ENCODE data around the gene BCL11B.

BCL11B gene

GRCh38 chr14:99271951-99272631 lies at the start of gene BCL11B:
Gene BCL11B, minus strand, starts transcription at chr14:99272197. Its CDS starts 979 bp downstream, at chr14:99271218.
- peak; percentile 89 for DNase-seq

- DNase-seq, result no peak
Observed at GRCh38 chr14:99321236-99321925, 49.4 kb upstream of the BCL11B start.

GRCh38 chr14:99320621-99321235 lies 48.7 kb upstream of the BCL11B start:
- no peak for DNase-seq

GRCh38 chr14:99320105-99320572 lies 48.1 kb upstream of the BCL11B start:
- DNase-seq, result peak; percentile 72

GRCh38 chr14:99318959-99319295 lies 46.9 kb upstream of the BCL11B start:
- no peak for DNase-seq

- DNase-seq, result no peak
Observed at GRCh38 chr14:99318091-99318958, 46.3 kb upstream of the BCL11B start.

- no peak for DNase-seq
Observed at GRCh38 chr14:99317231-99318090, 45.5 kb upstream of the BCL11B start.

GRCh38 chr14:99316281-99317163 lies 44.5 kb upstream of the BCL11B start:
- no peak for DNase-seq

GRCh38 chr14:99315197-99315596 lies 43.2 kb upstream of the BCL11B start:
- DNase-seq, result no peak

GRCh38 chr14:99314623-99315022 lies 42.6 kb upstream of the BCL11B start:
- no peak for DNase-seq

GRCh38 chr14:99313234-99313633 lies 41.2 kb upstream of the BCL11B start:
- no peak for DNase-seq

GRCh38 chr14:99312106-99312505 lies 40.1 kb upstream of the BCL11B start:
- no peak for DNase-seq

GRCh38 chr14:99309220-99309766 lies 37.3 kb upstream of the BCL11B start:
- DNase-seq, result no peak

- no peak for DNase-seq
Observed at GRCh38 chr14:99304208-99304607, 32.2 kb upstream of the BCL11B start.

- DNase-seq, result no peak
Observed at GRCh38 chr14:99300190-99300589, 28.2 kb upstream of the BCL11B start.

GRCh38 chr14:99296517-99296916 lies 24.5 kb upstream of the BCL11B start:
- DNase-seq, result no peak

- no peak for DNase-seq
Observed at GRCh38 chr14:99289394-99290189, 17.6 kb upstream of the BCL11B start.

- no peak for DNase-seq
Observed at GRCh38 chr14:99288948-99289347, 17.0 kb upstream of the BCL11B start.

- no peak for DNase-seq
Observed at GRCh38 chr14:99287269-99287942, 15.4 kb upstream of the BCL11B start.

All from activated naive CD4-positive, alpha-beta T cell treated with anti-CD3 and anti-CD28 coated beads, Interleukin-2, amount 50 U/mL, for 16 hours (primary cell).